ENCODE data around the gene DPP8.

DPP8 gene

GRCh38 chr15:65424683-65425082 is 92.8 kb downstream of the DPP8 start:
- no peaks in the 10 kb centered on the region for H3K36me3 ChIP-seq (ENCODE audit: control insufficient read depth in 2 of 2, insufficient read depth in 1 of 2, low read length in 2 of 2)
- no peaks in the 10 kb centered on the region for H3K9me3 ChIP-seq (ENCODE audit: control insufficient read depth, insufficient read depth, low read depth, low read length)
- H3K27ac ChIP-seq (ENCODE audit: extremely low read depth, low read depth, low read length) = no peak overlapping the region
- TF ChIP-seq PRDM1 (tag by site-specific recombination; IDR thresholded peaks at IDR 0.05) (peak; percentile 31; the same call in 1 of the 2 replicates), GLIS2 (tag by site-specific recombination; IDR thresholded peaks at IDR 0.05) (peak; percentile 10; the same call in 1 of the 2 replicates), ZNF704 (tag by site-specific recombination; IDR thresholded peaks at IDR 0.05) (no peak), ZNF362 (tag by site-specific recombination; IDR thresholded peaks at IDR 0.05) (no peak), SP3 (tag by site-specific recombination; IDR thresholded peaks at IDR 0.05) (no peak), ZNF292 (tag by site-specific recombination; IDR thresholded peaks at IDR 0.05; ENCODE audit: borderline replicate concordance, low read depth) (no peak)
- ChIA-PET CTCF (no interaction called here), POLR2A (no interaction called here)
- H3K4me3 ChIP-seq (ENCODE audit: low read depth, low read length) = no peak overlapping the region
- peaks cover 10% of the 10 kb centered on the region for H3K4me1 ChIP-seq (ENCODE audit: control insufficient read depth, insufficient read depth, low read length)

- no peak overlapping the region for H3K27ac ChIP-seq (ENCODE audit: extremely low read depth, low read depth, low read length)
- POLR2A ChIA-PET = no interaction called here
- CTCF ChIA-PET = no interaction called here
- peaks cover 10% of the 10 kb centered on the region for H3K4me1 ChIP-seq (ENCODE audit: control insufficient read depth, insufficient read depth, low read length)
- H3K36me3 ChIP-seq (ENCODE audit: control insufficient read depth in 2 of 2, insufficient read depth in 1 of 2, low read length in 2 of 2) = no peaks in the 10 kb centered on the region
- H3K4me3 ChIP-seq (ENCODE audit: low read depth, low read length) = no peak overlapping the region
- H3K9me3 ChIP-seq (ENCODE audit: control insufficient read depth, insufficient read depth, low read depth, low read length) = no peaks in the 10 kb centered on the region
- no peak for TF ChIP-seq TRIM28 (IDR thresholded peaks at IDR 0.05; ENCODE audit: borderline replicate concordance, low read length)
- TF ChIP-seq FEZF1 (tag by site-specific recombination; IDR thresholded peaks at IDR 0.05) = no peak
- no peak for TF ChIP-seq ZBTB26 (tag by site-specific recombination; optimal IDR thresholded peaks at IDR 0.05)
- TF ChIP-seq SP3 (tag by site-specific recombination; IDR thresholded peaks at IDR 0.05) = peak; percentile 44; the same call in 1 of the 2 replicates
- TF ChIP-seq ZSCAN18 (tag by site-specific recombination; IDR thresholded peaks at IDR 0.05) = no peak
- TF ChIP-seq PRDM4 (tag by site-specific recombination; IDR thresholded peaks at IDR 0.05) = peak; percentile 50; the same call in 1 of the 2 replicates
- TF ChIP-seq ZNF174 (tag by site-specific recombination; IDR thresholded peaks at IDR 0.05) = no peak
- peak; percentile 81 for TF ChIP-seq ZNF121 (tag by site-specific recombination; IDR thresholded peaks at IDR 0.05)
- no peak for TF ChIP-seq SETDB1 (IDR thresholded peaks at IDR 0.05; ENCODE audit: insufficient read length, low read length)
- TF ChIP-seq ZFP69B (tag by site-specific recombination; IDR thresholded peaks at IDR 0.05) = no peak
- TF ChIP-seq PRDM2 (tag by site-specific recombination; IDR thresholded peaks at IDR 0.05; ENCODE audit: borderline replicate concordance) = no peak
- TF ChIP-seq ZNF610 (tag by site-specific recombination; IDR thresholded peaks at IDR 0.05; ENCODE audit: borderline replicate concordance) = no peak
- 0 out of 2 replicates have a peak, but pooled peaks have one; percentile 8 for TF ChIP-seq ZNF513 (tag by site-specific recombination; IDR thresholded peaks at IDR 0.05)
Observed at GRCh38 chr15:65423976-65424679, 93.4 kb downstream of the DPP8 start.
